ENCODE data around the gene HRH1.

GRCh38 chr3:11164607-11165006, 10.3 kb downstream of the HRH1 start:
- no peak for TF ChIP-seq FOXM1 (IDR thresholded peaks at IDR 0.05; ENCODE audit: borderline replicate concordance)
- no peak for TF ChIP-seq ZNF384 (IDR thresholded peaks at IDR 0.05)
- TF ChIP-seq SP1 (IDR thresholded peaks at IDR 0.05) = no peak
- no peak for TF ChIP-seq TARDBP (IDR thresholded peaks at IDR 0.05)
- TF ChIP-seq ELF4 (IDR thresholded peaks at IDR 0.05) = no peak
- no peak for TF ChIP-seq FOXA1 (IDR thresholded peaks at IDR 0.05)
- TF ChIP-seq LEF1 (IDR thresholded peaks at IDR 0.05; ENCODE audit: borderline replicate concordance) = no peak
- no peak for TF ChIP-seq BHLHE40 (IDR thresholded peaks at IDR 0.05; ENCODE audit: borderline replicate concordance)
- TF ChIP-seq HDGF (IDR thresholded peaks at IDR 0.05; ENCODE audit: borderline replicate concordance) = no peak

Measured in HEK293T (cell line).